ENCODE results near the gene CIC. TPM values are rescaled to one million over a fixed set of nuclear protein-coding genes. Genes with fewer than 3 reads are reported as not detected.

Gene CIC
- total RNA-seq, 1 experiment from 2014 or later: 60.7 TPM

GRCh38 chr19:42249149-42249750 lies 19.8 kb upstream of the CIC start:
- Histone ChIP-seq H3K36me3 (ENCODE audit: low read depth) (no peaks in the 10 kb centered on the region), H3F3A (ENCODE audit: insufficient read depth, low read depth) (peaks cover 23% of the 10 kb centered on the region), H3K4me2 (no peak overlapping the region), H3K4me1 (replicated peaks; ENCODE audit: insufficient read depth) (peaks cover 12% of the 10 kb centered on the region), H3K27me3 (ENCODE audit: insufficient read depth, low read depth) (no peaks in the 10 kb centered on the region), H3K9me3 (ENCODE audit: insufficient read depth, low read depth) (no peaks in the 10 kb centered on the region), H3K79me2 (ENCODE audit: low read depth) (peaks cover 28% of the 10 kb centered on the region), H3K9me2 (ENCODE audit: insufficient read depth) (no peaks in the 10 kb centered on the region), H2AFZ (no peak overlapping the region), H3K27ac (no peak overlapping the region), H3K4me3 (no peak overlapping the region), H4K20me1 (ENCODE audit: insufficient read depth) (peaks cover 14% of the 10 kb centered on the region; the same call in 1 of the 2 replicates)
- ChIA-PET POLR2A (ENCODE audit: unreplicated experiment) (no interaction called here), CTCF (interaction anchor here (0.6 kb wide), 1 partner anchor 174 kb away, joined by 3 read pairs; no protein-coding TSS in a partner anchor)
- DNase-seq: no peak
- intact Hi-C loops (cut with micrococcal nuclease; ENCODE audit: unreplicated experiment): no loop called here
- no TSS peak for BruUV-seq (replicated peaks)
- TF ChIP-seq EZH2 (IDR thresholded peaks at IDR 0.05; ENCODE audit: low read depth): no peak
- no peak for TF ChIP-seq CTCF (conservative IDR thresholded peaks at IDR 0.05)

- Histone ChIP-seq H3K9me2 (ENCODE audit: insufficient read depth) (no peaks in the 10 kb centered on the region), H3K4me2 (no peak overlapping the region), H3K9me3 (ENCODE audit: insufficient read depth, low read depth) (no peaks in the 10 kb centered on the region), H3F3A (ENCODE audit: insufficient read depth, low read depth) (peaks cover 23% of the 10 kb centered on the region), H3K36me3 (ENCODE audit: low read depth) (no peaks in the 10 kb centered on the region), H3K4me3 (no peak overlapping the region), H4K20me1 (ENCODE audit: insufficient read depth) (peaks cover 14% of the 10 kb centered on the region; the same call in 1 of the 2 replicates), H3K27ac (no peak overlapping the region), H3K79me2 (ENCODE audit: low read depth) (peaks cover 33% of the 10 kb centered on the region), H2AFZ (no peak overlapping the region), H3K27me3 (ENCODE audit: insufficient read depth, low read depth) (no peaks in the 10 kb centered on the region), H3K4me1 (replicated peaks; ENCODE audit: insufficient read depth) (peaks cover 12% of the 10 kb centered on the region)
- POLR2A ChIA-PET (ENCODE audit: unreplicated experiment): no interaction called here
- intact Hi-C loops (cut with micrococcal nuclease; ENCODE audit: unreplicated experiment): no loop called here
- CTCF ChIA-PET: interaction anchor here (0.6 kb wide), 1 partner anchor 174 kb away, joined by 3 read pairs; no protein-coding TSS in a partner anchor
- TF ChIP-seq EZH2 (IDR thresholded peaks at IDR 0.05; ENCODE audit: low read depth) (no peak), CTCF (conservative IDR thresholded peaks at IDR 0.05) (no peak)
- BruUV-seq (replicated peaks): no TSS peak
- no peak for DNase-seq
These were observed 19.3 kb upstream of the CIC start for GRCh38 chr19:42249769-42250168.

DNA sequence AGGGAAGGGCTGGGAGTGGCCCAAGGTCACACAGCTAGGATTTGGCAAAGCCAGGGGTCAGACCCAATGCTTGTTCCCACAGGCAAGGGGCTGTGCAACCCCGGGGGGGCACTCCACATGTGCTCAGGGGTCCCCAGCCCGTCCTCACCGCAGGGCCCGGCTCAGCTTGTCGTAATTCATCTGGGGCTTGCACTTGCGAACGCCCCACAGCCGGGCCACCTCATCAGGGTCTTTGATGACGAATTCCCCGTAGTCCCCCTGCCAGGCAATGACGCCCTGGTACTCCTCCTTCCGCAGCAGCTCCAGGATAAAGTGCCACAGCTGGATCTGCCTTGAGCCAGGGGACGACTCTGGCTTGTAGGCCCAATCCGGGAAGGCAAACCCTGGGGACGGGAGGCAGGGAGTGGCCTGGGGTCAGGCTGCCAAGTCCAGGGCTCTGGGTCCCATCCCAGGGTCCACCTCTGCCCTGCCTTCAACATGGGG lies 18.8 kb upstream of the CIC start:
- H3F3A ChIP-seq (ENCODE audit: insufficient read depth, low read depth): peaks cover 23% of the 10 kb centered on the region
- no peaks in the 10 kb centered on the region for H3K27me3 ChIP-seq (ENCODE audit: insufficient read depth, low read depth)
- H3K4me1 ChIP-seq (replicated peaks; ENCODE audit: insufficient read depth): peaks cover 9% of the 10 kb centered on the region
- H3K79me2 ChIP-seq (ENCODE audit: low read depth): peaks cover 35% of the 10 kb centered on the region
- DNase-seq: no peak
- CTCF ChIA-PET: interaction anchor here (0.7 kb wide), 1 partner anchor 27 kb away, joined by 8 read pairs; no protein-coding TSS in a partner anchor
- intact Hi-C loops (cut with micrococcal nuclease; ENCODE audit: unreplicated experiment): no loop called here
- H3K36me3 ChIP-seq (ENCODE audit: low read depth): no peaks in the 10 kb centered on the region
- H3K9me2 ChIP-seq (ENCODE audit: insufficient read depth): no peaks in the 10 kb centered on the region
- BruUV-seq (replicated peaks): no TSS peak
- no peak for TF ChIP-seq EZH2 (IDR thresholded peaks at IDR 0.05; ENCODE audit: low read depth)
- no peak for TF ChIP-seq CTCF (conservative IDR thresholded peaks at IDR 0.05)
- no peak overlapping the region for H3K27ac ChIP-seq
- H2AFZ ChIP-seq: no peak overlapping the region
- POLR2A ChIA-PET (ENCODE audit: unreplicated experiment): no interaction called here
- H3K4me3 ChIP-seq: no peak overlapping the region
- H3K4me2 ChIP-seq: no peak overlapping the region
- H3K9me3 ChIP-seq (ENCODE audit: insufficient read depth, low read depth): no peaks in the 10 kb centered on the region
- H4K20me1 ChIP-seq (ENCODE audit: insufficient read depth): peaks cover 14% of the 10 kb centered on the region; the same call in 1 of the 2 replicates
